Vagina (tissue), 2 donors: ENCODE results near the gene BICC1.

Experiments used
- CTCF ChIP-seq, 3 experiments: fragments of 450-650 bp in 2 of 3; fragments of 200-600 bp in 1 of 3; sonication (generic) in 1 of 3; IDR thresholded peaks; one replicate each; pipeline ENCODE4 v1.5.1; 2017 to 2019; ENCODE audit warnings: antibody characterized with exemption in 3 of 3, mild to moderate bottlenecking in 2 of 3, moderate library complexity in 2 of 3
- POLR2A ChIP-seq, 2 donors: fragments of 450-650 bp; IDR thresholded peaks; one replicate each; pipeline ENCODE4 v1.6.1; 2017; ENCODE audit warnings: antibody characterized with exemption in 2 of 2, mild to moderate bottlenecking in 2 of 2, moderate library complexity in 2 of 2

DNA sequence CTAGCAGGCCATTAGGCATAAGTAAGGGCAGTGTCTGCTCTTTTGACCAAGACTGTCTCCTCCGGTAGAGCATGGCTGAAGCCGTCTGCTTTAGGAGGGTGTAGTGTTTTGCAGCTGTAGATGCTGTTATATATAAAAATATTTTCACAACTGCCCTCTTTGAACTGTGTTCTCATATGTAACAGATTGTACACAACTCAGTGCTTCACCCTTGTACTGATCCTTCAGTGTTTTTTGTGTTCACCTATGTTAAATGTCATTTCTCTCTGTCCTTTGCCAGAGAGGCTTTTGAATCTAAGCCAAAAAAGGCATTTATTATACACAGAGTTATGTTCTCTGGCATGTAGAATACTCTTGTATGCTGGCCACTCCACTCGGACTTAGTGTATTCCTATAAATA is 135.5 kb downstream of the BICC1 start:
- TF ChIP-seq CTCF (IDR thresholded peaks at IDR 0.05) = no peak
- TF ChIP-seq POLR2A (IDR thresholded peaks at IDR 0.05) = no peak
